Osteocyte (in vitro differentiated cells): ENCODE results near the gene AFAP1. TPM values are rescaled to one million over a fixed set of nuclear protein-coding genes. Genes with fewer than 3 reads are reported as not detected.

ENCODE experiments used
- DNase-seq: peaks from one replicate; pipeline ENCODE4 v3.0.0; 2021; ENCODE audit warnings: mixed read lengths; ENCODE audit not compliant: unreplicated experiment; ENCODE audit errors: extremely low spot score
- H3K27ac Mint-ChIP-seq: one replicate; pipeline ENCODE4 v1.8.0; 2021; ENCODE audit warnings: mild to moderate bottlenecking, mixed read lengths; ENCODE audit not compliant: unreplicated experiment
- H3K27me3 Mint-ChIP-seq: one replicate; pipeline ENCODE4 v1.8.0; 2021; ENCODE audit warnings: mixed read lengths; ENCODE audit not compliant: unreplicated experiment
- H3K36me3 Mint-ChIP-seq: one replicate; pipeline ENCODE4 v1.8.0; 2021; ENCODE audit warnings: mixed read lengths; ENCODE audit not compliant: unreplicated experiment
- H3K4me1 Mint-ChIP-seq: one replicate; pipeline ENCODE4 v1.8.0; 2021; ENCODE audit warnings: mixed read lengths; ENCODE audit not compliant: unreplicated experiment
- H3K4me3 Mint-ChIP-seq: one replicate; pipeline ENCODE4 v1.8.0; 2021; ENCODE audit warnings: mild to moderate bottlenecking, moderate library complexity, mixed read lengths; ENCODE audit not compliant: unreplicated experiment
- H3K9me3 Mint-ChIP-seq: one replicate; pipeline ENCODE4 v1.8.0; 2021; ENCODE audit warnings: mixed read lengths; ENCODE audit not compliant: unreplicated experiment
- total RNA-seq: library from RNA; stranded (reverse); gene quantifications from 2 replicates; pipeline ENCODE4 v1.2.1, GENCODE V29; 2021
- TF ChIP-seq, protein P1 (sequence below): fragments of 200-600 bp; sonication (generic); IDR thresholded peaks from 2 replicates; pipeline ENCODE4 v1.5.0; 2021; ENCODE audit warnings: antibody characterized with exemption, mild to moderate bottlenecking, moderate library complexity

Gene AFAP1
- total RNA-seq, 1 donor from 2014 or later = 66.9 TPM

DNA sequence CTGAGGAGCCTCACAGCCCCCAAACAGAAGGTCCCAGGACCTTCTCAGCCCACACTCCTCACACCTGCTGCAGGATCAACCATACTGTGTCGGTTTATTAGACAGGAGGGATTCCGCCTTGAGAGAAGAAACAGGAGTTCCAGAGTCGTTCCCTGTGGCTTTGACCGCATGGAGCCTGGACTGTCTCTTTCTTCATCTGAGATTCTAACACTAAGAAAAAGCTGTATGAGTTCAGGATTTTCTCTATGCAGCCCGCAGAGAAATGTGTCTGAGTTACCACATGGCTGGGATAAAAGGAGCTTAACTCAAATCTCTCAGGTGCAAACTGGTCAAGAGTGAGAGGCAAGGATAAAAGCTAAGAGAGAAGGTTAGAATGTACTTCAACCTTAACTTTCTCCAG lies 126.7 kb downstream of the AFAP1 start:
- Mint-ChIP-seq H3K27me3 (no peaks in the 10 kb centered on the region), H3K36me3 (peaks cover 61% of the 10 kb centered on the region), H3K27ac (no peak overlapping the region), H3K9me3 (no peaks in the 10 kb centered on the region), H3K4me3 (no peak overlapping the region), H3K4me1 (peaks cover 42% of the 10 kb centered on the region)
- DNase-seq = no peak
- TF ChIP-seq, protein P1, sequence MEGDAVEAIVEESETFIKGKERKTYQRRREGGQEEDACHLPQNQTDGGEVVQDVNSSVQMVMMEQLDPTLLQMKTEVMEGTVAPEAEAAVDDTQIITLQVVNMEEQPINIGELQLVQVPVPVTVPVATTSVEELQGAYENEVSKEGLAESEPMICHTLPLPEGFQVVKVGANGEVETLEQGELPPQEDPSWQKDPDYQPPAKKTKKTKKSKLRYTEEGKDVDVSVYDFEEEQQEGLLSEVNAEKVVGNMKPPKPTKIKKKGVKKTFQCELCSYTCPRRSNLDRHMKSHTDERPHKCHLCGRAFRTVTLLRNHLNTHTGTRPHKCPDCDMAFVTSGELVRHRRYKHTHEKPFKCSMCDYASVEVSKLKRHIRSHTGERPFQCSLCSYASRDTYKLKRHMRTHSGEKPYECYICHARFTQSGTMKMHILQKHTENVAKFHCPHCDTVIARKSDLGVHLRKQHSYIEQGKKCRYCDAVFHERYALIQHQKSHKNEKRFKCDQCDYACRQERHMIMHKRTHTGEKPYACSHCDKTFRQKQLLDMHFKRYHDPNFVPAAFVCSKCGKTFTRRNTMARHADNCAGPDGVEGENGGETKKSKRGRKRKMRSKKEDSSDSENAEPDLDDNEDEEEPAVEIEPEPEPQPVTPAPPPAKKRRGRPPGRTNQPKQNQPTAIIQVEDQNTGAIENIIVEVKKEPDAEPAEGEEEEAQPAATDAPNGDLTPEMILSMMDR = no peak

DNA sequence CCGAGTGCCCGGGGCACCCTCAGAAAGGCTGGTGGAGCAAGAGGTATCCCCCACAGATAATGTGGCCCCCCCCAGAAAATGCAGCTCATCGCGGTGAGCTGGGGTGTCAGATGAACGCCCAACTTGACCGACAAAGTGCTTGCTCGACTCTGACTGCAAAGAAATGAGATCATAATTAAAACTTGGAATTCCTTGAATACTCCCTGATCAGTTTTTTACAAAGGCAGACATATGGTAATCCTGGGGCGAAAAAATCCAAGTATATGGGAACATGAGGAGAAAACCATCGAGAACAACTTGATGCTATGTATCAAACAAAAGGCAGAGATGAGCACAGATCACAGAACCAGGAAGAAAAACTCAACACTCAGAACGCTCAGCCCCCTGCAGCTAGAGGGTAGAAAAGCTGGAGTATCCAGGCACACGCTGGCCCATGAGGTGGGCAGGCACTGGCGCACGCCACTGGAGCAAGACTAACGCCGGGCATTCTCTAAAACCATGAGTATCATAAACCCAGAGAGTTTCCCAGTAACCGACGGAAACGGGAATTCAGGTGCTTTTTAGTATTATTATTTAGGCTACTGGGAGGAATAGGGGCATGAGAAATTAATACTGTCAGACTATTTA lies 127.3 kb downstream of the AFAP1 start:
- TF ChIP-seq, protein P1 = no peak
- H3K4me3 Mint-ChIP-seq = no peak overlapping the region
- no peak for DNase-seq
- H3K27me3 Mint-ChIP-seq = no peaks in the 10 kb centered on the region
- no peaks in the 10 kb centered on the region for H3K9me3 Mint-ChIP-seq
- peak overlapping the region; percentile 70 for H3K27ac Mint-ChIP-seq
- H3K36me3 Mint-ChIP-seq = peaks cover 62% of the 10 kb centered on the region
- peaks cover 48% of the 10 kb centered on the region for H3K4me1 Mint-ChIP-seq

DNA sequence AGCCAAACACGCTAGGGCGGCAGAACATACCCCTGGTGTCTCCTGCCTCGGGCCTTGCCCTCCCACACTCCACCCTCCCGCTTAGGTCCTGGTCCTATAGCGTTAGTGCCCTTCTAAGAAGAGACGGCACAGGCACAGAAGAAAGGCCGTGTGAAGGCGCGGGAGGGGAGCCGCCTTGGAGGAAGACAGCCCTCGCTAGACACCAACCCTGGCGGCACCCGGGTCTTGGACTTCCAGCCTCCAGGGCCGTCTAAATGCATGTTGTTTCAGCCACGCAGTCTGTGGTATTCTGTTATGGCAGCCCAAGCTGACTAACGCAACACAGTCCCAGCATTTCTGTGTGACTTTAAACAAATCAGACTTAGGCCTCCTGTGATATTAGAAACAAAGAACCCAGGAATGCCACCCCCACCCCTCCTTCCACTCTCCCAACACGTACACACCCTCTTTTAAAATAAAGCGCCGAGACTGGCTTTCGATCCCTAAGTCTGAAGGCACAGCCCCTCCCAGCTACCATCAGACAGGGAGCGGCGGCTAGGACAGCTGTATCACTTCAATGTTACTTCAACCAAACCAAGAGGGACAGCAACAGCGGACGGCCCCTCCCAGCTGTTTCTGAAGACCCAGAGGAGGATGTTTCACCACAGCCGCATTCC lies 128.0 kb downstream of the AFAP1 start:
- Mint-ChIP-seq H3K4me3 (no peak overlapping the region), H3K9me3 (no peaks in the 10 kb centered on the region), H3K36me3 (peaks cover 57% of the 10 kb centered on the region), H3K27ac (peak overlapping the region; percentile 70), H3K27me3 (no peaks in the 10 kb centered on the region), H3K4me1 (peaks cover 54% of the 10 kb centered on the region)
- TF ChIP-seq, protein P1 = no peak
- no peak for DNase-seq

- Mint-ChIP-seq H3K27ac (peak overlapping the region; percentile 70), H3K4me3 (no peak overlapping the region), H3K27me3 (no peaks in the 10 kb centered on the region), H3K36me3 (peaks cover 51% of the 10 kb centered on the region), H3K4me1 (peaks cover 56% of the 10 kb centered on the region), H3K9me3 (no peaks in the 10 kb centered on the region)
- TF ChIP-seq, protein P1 = no peak
- no peak for DNase-seq
Measured at GRCh38 chr4:7810783-7811535, 128.7 kb downstream of the AFAP1 start.

DNA sequence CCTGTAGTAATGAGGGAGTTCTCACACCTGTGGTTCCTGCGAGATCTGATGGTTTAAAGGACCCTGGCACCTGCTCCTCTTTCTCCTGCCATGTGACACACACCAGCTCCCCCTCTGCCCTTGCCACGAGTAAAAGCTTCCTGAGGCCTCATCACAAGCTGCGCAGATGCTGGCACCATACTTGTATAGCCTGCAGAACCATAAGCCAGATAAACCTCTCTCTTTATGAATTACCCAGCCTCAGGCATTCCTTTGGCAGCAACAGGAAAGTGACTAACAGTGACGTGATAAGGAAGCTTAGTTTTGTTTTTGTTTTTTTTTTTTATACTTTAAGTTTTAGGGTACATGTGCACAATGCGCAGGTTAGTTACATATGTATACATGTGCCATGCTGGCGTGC lies 130.9 kb downstream of the AFAP1 start:
- DNase-seq = no peak
- Mint-ChIP-seq H3K27me3 (no peaks in the 10 kb centered on the region), H3K36me3 (peaks cover 36% of the 10 kb centered on the region), H3K4me1 (peaks cover 71% of the 10 kb centered on the region), H3K9me3 (no peaks in the 10 kb centered on the region), H3K27ac (peak overlapping the region; percentile 59), H3K4me3 (no peak overlapping the region)
- TF ChIP-seq, protein P1 = no peak
